IPS-20b (cell line): ENCODE measurements around the gene KCNQ2.

Experiments used
- H3K27ac ChIP-seq: one replicate; pipeline ENCODE4 v1.5.1; 2013; ENCODE audit warnings: low read length
- H3K27me3 ChIP-seq: 2 replicates; pipeline ENCODE4 v1.6.1; 2013; ENCODE audit warnings: mild to moderate bottlenecking, low read length, inconsistent platforms; ENCODE audit not compliant: insufficient read depth
- H3K36me3 ChIP-seq: 2 replicates; pipeline ENCODE4 v1.6.1; 2013; ENCODE audit warnings: low read depth, mild to moderate bottlenecking, inconsistent platforms, low read length, moderate library complexity; ENCODE audit not compliant: insufficient read depth
- H3K4me1 ChIP-seq: 2 replicates; pipeline ENCODE4 v1.6.1; 2013; ENCODE audit warnings: mild to moderate bottlenecking, control low read depth, inconsistent platforms, low read length, moderate library complexity; ENCODE audit not compliant: insufficient read depth
- H3K4me3 ChIP-seq: 2 replicates; pipeline ENCODE4 v1.5.1; 2013; ENCODE audit warnings: mild to moderate bottlenecking, low read length, inconsistent platforms
- H3K9ac ChIP-seq: 2 replicates; pipeline ENCODE4 v1.6.1; 2013; ENCODE audit warnings: low read depth, mild to moderate bottlenecking, inconsistent platforms, low read length, moderate library complexity
- H3K9me3 ChIP-seq: 2 replicates; pipeline ENCODE4 v1.6.1; 2013; ENCODE audit warnings: mild to moderate bottlenecking, low read depth, low read length, inconsistent platforms; ENCODE audit not compliant: insufficient read depth

Gene KCNQ2

DNA sequence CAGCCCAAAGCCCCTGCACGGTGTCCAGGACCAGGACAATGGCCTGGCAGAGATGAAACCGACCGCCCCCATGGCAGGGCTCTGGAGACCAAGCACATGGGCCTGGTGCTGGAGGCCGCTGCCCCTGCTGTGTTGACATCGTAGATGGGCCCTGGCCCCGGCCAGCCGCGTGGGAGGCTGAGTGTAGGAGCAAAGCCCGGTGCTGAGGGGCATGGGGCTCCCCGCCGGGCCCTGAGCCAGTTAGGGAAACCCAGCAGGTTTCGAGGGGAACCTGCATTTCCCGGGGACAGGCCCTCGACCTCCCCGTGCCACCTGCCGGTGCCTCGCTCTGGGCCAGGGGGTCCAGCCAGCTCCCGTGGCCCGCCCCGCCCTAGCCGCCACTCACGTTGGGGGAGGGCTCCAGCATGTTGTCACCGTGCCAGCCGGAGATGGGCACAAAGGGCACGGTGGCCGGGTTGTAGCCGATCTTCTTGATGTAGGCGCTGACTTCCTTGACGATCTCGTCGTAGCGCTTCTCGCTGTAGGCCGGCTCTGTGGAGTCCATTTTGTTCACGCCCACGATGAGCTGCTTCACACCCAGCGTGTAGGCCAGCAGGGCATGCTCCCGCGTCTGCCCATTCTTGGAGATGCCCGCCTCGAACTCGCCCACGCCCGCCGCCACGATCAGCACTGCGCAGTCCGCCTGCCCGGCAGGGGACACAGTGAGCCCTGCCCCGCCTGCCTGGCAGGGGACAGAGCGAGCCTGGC lies 22.1 kb upstream of the KCNQ2 start:
- H3K27ac ChIP-seq = no peak overlapping the region
- H3K4me3 ChIP-seq = no peak overlapping the region
- peaks cover 8% of the 10 kb centered on the region for H3K36me3 ChIP-seq
- H3K9ac ChIP-seq = no peak overlapping the region
- peaks cover 52% of the 10 kb centered on the region for H3K27me3 ChIP-seq
- peaks cover 3% of the 10 kb centered on the region; the same call in 1 of the 2 replicates for H3K9me3 ChIP-seq
- no peaks in the 10 kb centered on the region for H3K4me1 ChIP-seq

- H3K27ac ChIP-seq = no peak overlapping the region
- no peak overlapping the region for H3K9ac ChIP-seq
- H3K9me3 ChIP-seq = peaks cover 3% of the 10 kb centered on the region; the same call in 1 of the 2 replicates
- peaks cover 8% of the 10 kb centered on the region for H3K36me3 ChIP-seq
- peaks cover 53% of the 10 kb centered on the region for H3K27me3 ChIP-seq
- H3K4me3 ChIP-seq = no peak overlapping the region
- no peaks in the 10 kb centered on the region for H3K4me1 ChIP-seq
Observed at GRCh38 chr20:63494084-63494419, 21.6 kb upstream of the KCNQ2 start.

DNA sequence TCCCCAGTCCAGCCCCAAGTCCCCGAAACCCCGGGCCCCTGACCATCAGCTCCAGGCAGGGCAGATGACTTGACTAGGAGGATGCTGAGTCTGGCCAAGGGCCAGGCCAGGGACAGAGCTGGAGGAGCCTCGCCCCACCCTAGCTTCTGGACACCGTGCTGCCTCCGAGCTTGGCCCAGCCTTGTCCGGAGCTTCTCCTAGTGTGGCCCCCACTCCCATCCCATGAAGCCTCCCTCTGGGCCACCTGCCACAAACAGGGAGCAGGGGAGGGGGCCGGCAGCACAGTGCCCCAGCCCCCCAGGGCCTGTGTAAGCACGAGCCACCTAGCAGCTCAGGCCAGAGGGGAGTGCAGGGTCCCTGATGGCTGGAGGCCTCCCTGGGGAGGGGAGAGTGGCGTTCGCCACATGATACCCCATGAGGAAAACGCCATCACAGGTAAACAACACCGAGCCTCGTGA lies 21.1 kb upstream of the KCNQ2 start:
- peaks cover 8% of the 10 kb centered on the region for H3K36me3 ChIP-seq
- peaks cover 55% of the 10 kb centered on the region for H3K27me3 ChIP-seq
- peaks cover 3% of the 10 kb centered on the region; the same call in 1 of the 2 replicates for H3K9me3 ChIP-seq
- no peak overlapping the region for H3K4me3 ChIP-seq
- no peaks in the 10 kb centered on the region for H3K4me1 ChIP-seq
- no peak overlapping the region for H3K9ac ChIP-seq
- H3K27ac ChIP-seq = no peak overlapping the region

DNA sequence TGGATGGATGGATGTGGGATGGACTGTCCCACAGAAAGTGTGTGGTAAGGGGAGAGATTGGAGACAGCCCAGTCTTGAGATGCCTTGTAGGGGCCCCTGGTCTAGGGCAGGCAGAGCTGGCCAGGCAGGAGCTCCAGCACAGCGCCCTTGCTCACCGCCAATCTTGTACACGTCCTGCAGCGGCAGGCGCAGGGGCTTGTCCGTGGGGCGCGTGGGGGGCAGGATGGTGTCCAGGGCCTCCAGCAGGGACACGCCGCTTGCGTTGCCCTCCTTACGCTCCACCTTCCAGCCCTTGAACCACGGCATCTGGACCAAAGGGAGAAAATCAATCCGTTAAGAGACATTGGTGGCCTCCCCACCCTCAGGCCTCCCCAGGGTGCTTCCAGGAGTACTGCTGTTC lies 20.5 kb upstream of the KCNQ2 start:
- peaks cover 52% of the 10 kb centered on the region for H3K27me3 ChIP-seq
- H3K36me3 ChIP-seq = peaks cover 8% of the 10 kb centered on the region
- H3K9ac ChIP-seq = no peak overlapping the region
- no peaks in the 10 kb centered on the region for H3K4me1 ChIP-seq
- no peak overlapping the region for H3K27ac ChIP-seq
- H3K9me3 ChIP-seq = peaks cover 3% of the 10 kb centered on the region; the same call in 1 of the 2 replicates
- no peak overlapping the region for H3K4me3 ChIP-seq

DNA sequence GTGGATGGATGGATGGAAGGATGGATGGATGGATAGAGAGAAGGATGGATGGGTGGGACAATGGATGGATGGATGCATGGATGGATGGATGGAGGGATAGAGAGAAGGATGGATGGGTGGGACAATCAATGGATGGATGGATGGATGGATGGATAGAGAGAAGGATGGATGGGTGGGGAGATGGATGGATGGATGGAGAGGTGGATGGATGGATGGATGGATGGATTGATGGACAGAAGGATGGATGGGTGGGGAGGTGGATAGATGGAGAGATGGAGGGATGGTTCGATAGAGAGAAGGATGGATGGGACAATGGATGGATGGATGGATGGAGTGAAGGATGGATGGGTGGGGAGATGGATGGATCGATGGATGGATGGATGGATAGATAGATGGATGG lies 20.1 kb upstream of the KCNQ2 start:
- H3K27me3 ChIP-seq = peaks cover 52% of the 10 kb centered on the region
- peaks cover 8% of the 10 kb centered on the region for H3K36me3 ChIP-seq
- no peak overlapping the region for H3K27ac ChIP-seq
- H3K4me1 ChIP-seq = no peaks in the 10 kb centered on the region
- no peak overlapping the region for H3K9ac ChIP-seq
- peaks cover 3% of the 10 kb centered on the region; the same call in 1 of the 2 replicates for H3K9me3 ChIP-seq
- no peak overlapping the region for H3K4me3 ChIP-seq

DNA sequence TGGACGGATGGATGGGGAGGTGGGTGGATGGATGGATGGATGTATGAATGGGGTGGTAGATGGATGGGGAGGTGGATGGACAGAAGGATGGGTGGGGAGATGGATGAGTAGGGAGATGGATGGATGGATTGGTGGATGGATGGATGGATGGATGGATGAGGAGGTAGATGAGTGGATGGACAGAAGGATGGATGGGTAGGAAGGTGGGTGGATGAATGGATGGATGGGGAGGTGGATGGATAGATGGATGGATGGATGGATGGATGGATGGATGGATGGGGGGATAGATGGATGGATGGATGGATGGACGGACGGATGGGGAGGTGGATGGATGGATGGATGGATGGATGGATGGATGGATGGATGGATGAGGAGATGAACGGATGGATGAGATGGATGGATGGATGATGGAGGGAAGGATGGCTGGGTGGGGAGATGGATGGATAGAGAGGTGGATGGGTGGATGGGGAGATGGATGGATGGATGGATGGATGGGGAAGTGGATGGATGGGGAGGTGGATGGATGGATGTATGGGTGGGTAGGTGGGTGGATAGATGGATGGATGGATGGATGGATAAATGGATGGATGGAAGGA lies 19.3 kb upstream of the KCNQ2 start:
- Histone ChIP-seq H3K36me3 (peaks cover 8% of the 10 kb centered on the region), H3K27me3 (peaks cover 52% of the 10 kb centered on the region)

GRCh38 chr20:63491078-63491477 lies 18.6 kb upstream of the KCNQ2 start:
- no peaks in the 10 kb centered on the region for H3K4me1 ChIP-seq

More for the DNA sequence above, 19.3 kb upstream of the KCNQ2 start:
- Histone ChIP-seq H3K4me3 (no peak overlapping the region), H3K9ac (no peak overlapping the region), H3K27ac (no peak overlapping the region), H3K9me3 (peaks cover 3% of the 10 kb centered on the region; the same call in 1 of the 2 replicates), H3K4me1 (no peaks in the 10 kb centered on the region)

DNA sequence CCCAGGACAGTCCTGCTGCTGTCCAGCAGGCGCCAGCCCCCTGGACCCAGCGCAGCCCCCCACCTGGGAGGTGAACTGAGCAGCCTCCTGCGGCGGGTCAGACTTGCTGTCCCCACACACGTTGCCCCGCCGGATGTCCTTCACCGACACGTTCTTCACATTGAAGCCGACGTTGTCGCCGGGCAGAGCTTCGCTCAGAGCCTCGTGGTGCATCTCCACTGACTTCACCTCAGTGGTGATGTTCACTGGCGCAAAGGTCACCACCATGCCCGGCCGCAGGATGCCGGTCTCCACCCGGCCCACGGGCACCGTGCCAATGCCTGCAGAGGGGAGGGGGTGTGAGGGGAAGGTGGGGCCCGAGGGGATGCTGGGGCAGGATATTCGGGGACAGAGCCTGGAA lies 18.0 kb upstream of the KCNQ2 start:
- Histone ChIP-seq H3K36me3 (peaks cover 8% of the 10 kb centered on the region), H3K9ac (no peak overlapping the region), H3K27me3 (peaks cover 41% of the 10 kb centered on the region), H3K4me3 (no peak overlapping the region), H3K9me3 (peaks cover 3% of the 10 kb centered on the region; the same call in 1 of the 2 replicates), H3K4me1 (no peaks in the 10 kb centered on the region), H3K27ac (no peak overlapping the region)

More at GRCh38 chr20:63491078-63491477, 18.6 kb upstream of the KCNQ2 start:
- Histone ChIP-seq H3K27ac (no peak overlapping the region), H3K9ac (no peak overlapping the region), H3K36me3 (peaks cover 8% of the 10 kb centered on the region), H3K27me3 (peaks cover 47% of the 10 kb centered on the region), H3K4me3 (no peak overlapping the region), H3K9me3 (peaks cover 3% of the 10 kb centered on the region; the same call in 1 of the 2 replicates)

- Histone ChIP-seq H3K9ac (no peak overlapping the region), H3K4me3 (peak overlapping the region; percentile 33; the same call in 1 of the 2 replicates), H3K27ac (no peak overlapping the region), H3K4me1 (no peaks in the 10 kb centered on the region), H3K27me3 (peaks cover 41% of the 10 kb centered on the region), H3K9me3 (peaks cover 3% of the 10 kb centered on the region; the same call in 1 of the 2 replicates), H3K36me3 (peaks cover 8% of the 10 kb centered on the region)
Observed at GRCh38 chr20:63488315-63489251, 16.1 kb upstream of the KCNQ2 start.

DNA sequence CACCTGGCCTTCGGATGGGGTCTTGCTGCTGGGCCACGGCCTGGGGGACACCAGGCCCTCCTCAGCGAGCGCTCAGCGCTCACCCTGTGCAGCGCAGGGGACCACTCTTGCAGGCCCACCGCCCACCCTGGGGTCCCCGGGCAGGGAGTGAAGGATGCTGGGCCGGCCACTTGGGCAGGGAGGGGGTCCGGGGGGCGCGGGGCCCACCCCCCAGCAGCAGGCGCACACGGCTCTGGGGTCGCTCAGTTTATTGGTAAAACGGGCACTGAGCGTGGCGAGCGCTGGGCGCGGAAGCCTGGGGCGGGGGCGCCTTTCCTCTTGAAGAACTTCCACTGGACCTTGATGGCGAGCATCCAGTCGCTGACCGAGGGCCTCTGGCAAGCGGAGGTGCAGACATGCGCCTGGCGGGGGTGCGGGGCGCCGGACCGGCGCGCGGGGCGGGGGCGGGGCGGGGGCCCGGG lies 15.4 kb upstream of the KCNQ2 start:
- peaks cover 8% of the 10 kb centered on the region for H3K36me3 ChIP-seq
- no peaks in the 10 kb centered on the region for H3K4me1 ChIP-seq
- no peak overlapping the region for H3K27ac ChIP-seq
- H3K9ac ChIP-seq = no peak overlapping the region
- H3K9me3 ChIP-seq = peaks cover 3% of the 10 kb centered on the region; the same call in 1 of the 2 replicates
- peak overlapping the region; percentile 45; the same call in 1 of the 2 replicates for H3K4me3 ChIP-seq
- H3K27me3 ChIP-seq = peaks cover 41% of the 10 kb centered on the region

DNA sequence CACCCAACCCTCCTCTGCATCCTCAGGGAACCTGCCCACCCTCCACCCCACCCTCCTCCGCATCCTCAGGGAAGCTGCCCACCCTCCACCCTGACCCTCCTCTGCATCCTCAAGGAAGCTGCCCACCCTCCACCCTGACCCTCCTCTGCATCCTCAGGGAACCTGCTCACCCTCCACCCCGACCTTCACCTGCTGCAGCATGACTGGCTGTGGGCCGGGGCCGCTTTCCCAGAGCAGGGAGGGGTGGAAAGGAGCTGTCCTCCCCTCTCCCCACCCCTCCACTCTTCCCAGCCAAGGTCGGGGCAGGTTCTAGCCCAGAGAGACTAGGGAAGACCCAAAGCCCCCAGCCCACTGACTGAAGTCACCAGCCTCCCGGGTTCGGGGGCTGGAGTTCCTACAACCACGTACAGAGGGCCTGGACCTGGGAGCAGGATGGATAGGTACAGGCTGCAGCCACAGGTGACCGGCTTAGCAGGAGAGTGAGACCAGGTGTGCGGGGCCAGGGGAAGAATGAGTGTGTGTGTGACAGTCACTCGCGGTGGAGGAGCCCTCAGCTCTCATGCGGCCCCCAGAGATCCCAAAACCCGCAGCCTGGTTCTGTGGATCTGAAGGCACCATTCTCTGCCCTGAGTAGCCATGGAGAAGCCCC lies 14.8 kb upstream of the KCNQ2 start:
- H3K4me3 ChIP-seq = no peak overlapping the region

More for the DNA sequence above, 14.8 kb upstream of the KCNQ2 start:
- no peak overlapping the region for H3K9ac ChIP-seq
- H3K36me3 ChIP-seq = peaks cover 2% of the 10 kb centered on the region
- H3K4me1 ChIP-seq = no peaks in the 10 kb centered on the region
- no peak overlapping the region for H3K27ac ChIP-seq
- peaks cover 41% of the 10 kb centered on the region for H3K27me3 ChIP-seq
- 0 out of 2 replicates have a peak, but pooled peaks cover under 1% of the 10 kb centered on the region for H3K9me3 ChIP-seq
